IMR-90 (cell line): ENCODE data around the gene ABO. TPM values are rescaled to one million over a fixed set of nuclear protein-coding genes. Genes with fewer than 3 reads are reported as not detected.

Experiments used
- ATAC-seq: fragments of 200-7000 bp; cut with Tn5 transposase; 2 replicates; pipeline ENCODE4 v1.9.1; 2020; ENCODE audit warnings: low read depth, mild to moderate bottlenecking, moderate library complexity
- BruUV-seq: library from RNA; stranded (reverse); fragments of 400-500 nt; replicated peaks from 2 replicates; lab custom pipeline; 2021; lab: Mats Ljungman, UMichigan
- CTCF ChIA-PET: fragments of 300-600 bp; formaldehyde crosslinking; extraction: SDS; loops from one replicate; lab custom pipeline; 2021; ENCODE audit warnings: antibody characterized with exemption; lab: Yijun Ruan, JAX
- POLR2A ChIA-PET: fragments of 300-600 bp; sonication (Branson Sonifier 250); formaldehyde crosslinking; loops from one replicate; lab custom pipeline; 2022; ENCODE audit warnings: antibody characterized with exemption; ENCODE audit not compliant: unreplicated experiment; lab: Charles Lee
- DNase-seq: peaks from one replicate; pipeline ENCODE4 v3.0.0; 2013
- H2AFZ ChIP-seq: replicated peaks from 2 replicates; pipeline ENCODE3; 2013; ENCODE audit warnings: low read length, mild to moderate bottlenecking; ENCODE audit not compliant: poor library complexity
- H2AK5ac ChIP-seq: 2 replicates; pipeline ENCODE4 v1.6.1; 2013; ENCODE audit warnings: low read depth, low read length, inconsistent platforms
- H2AK9ac ChIP-seq: replicated peaks from 2 replicates; pipeline ENCODE3; 2013; ENCODE audit warnings: mild to moderate bottlenecking, low read depth, low read length, moderate library complexity; ENCODE audit not compliant: poor library complexity
- H2BK120ac ChIP-seq: 2 replicates; pipeline ENCODE4 v1.6.1; 2013; ENCODE audit warnings: low read depth, low read length, inconsistent platforms
- H2BK15ac ChIP-seq: 3 replicates; pipeline ENCODE4 v1.6.1; 2013; ENCODE audit warnings: low read depth, low read length, inconsistent platforms
- H2BK20ac ChIP-seq: 2 replicates; pipeline ENCODE4 v1.6.1; 2013; ENCODE audit warnings: low read depth, mild to moderate bottlenecking, inconsistent platforms, low read length, moderate library complexity
- H2BK5ac ChIP-seq: 2 replicates; pipeline ENCODE4 v1.6.1; 2013; ENCODE audit warnings: mild to moderate bottlenecking, low read depth, low read length, inconsistent platforms; ENCODE audit not compliant: poor library complexity, severe bottlenecking
- H3K14ac ChIP-seq: replicated peaks from 2 replicates; pipeline ENCODE4 v1.6.1; 2013; ENCODE audit warnings: low read depth, low read length, inconsistent platforms
- H3K18ac ChIP-seq: 2 replicates; pipeline ENCODE4 v1.6.1; 2013; ENCODE audit warnings: low read depth, low read length, control low read depth
- H3K23ac ChIP-seq: 2 replicates; pipeline ENCODE4 v1.6.1; 2013; ENCODE audit warnings: low read depth, low read length, inconsistent platforms
- H3K27ac ChIP-seq: 2 replicates; pipeline ENCODE4 v1.5.1; 2013; ENCODE audit warnings: mild to moderate bottlenecking, control low read depth, low read length; ENCODE audit not compliant: insufficient read depth
- H3K27me3 ChIP-seq: 2 replicates; pipeline ENCODE4 v1.6.1; 2013; ENCODE audit warnings: low read length; ENCODE audit not compliant: control insufficient read depth, insufficient read depth
- H3K36me3 ChIP-seq: 2 replicates; pipeline ENCODE4 v1.6.1; 2013; ENCODE audit warnings: low read length, mixed read lengths; ENCODE audit not compliant: control insufficient read depth, insufficient read depth
- H3K4ac ChIP-seq: 2 replicates; pipeline ENCODE4 v1.6.1; 2013; ENCODE audit warnings: low read depth, low read length, inconsistent platforms
- H3K4me1 ChIP-seq: 2 replicates; pipeline ENCODE4 v1.6.1; 2013; ENCODE audit warnings: low read length, mixed read lengths; ENCODE audit not compliant: control insufficient read depth, insufficient read depth
- H3K4me2 ChIP-seq: 2 replicates; pipeline ENCODE4 v1.6.1; 2013; ENCODE audit warnings: low read depth, mild to moderate bottlenecking, control low read depth, low read length, moderate library complexity
- H3K4me3 ChIP-seq: 2 replicates; pipeline ENCODE4 v1.5.1; 2013; ENCODE audit warnings: low read depth, mild to moderate bottlenecking, control low read depth, low read length, moderate library complexity; ENCODE audit not compliant: insufficient read depth
- H3K56ac ChIP-seq: 2 replicates; pipeline ENCODE4 v1.6.1; 2013; ENCODE audit warnings: low read length, inconsistent platforms; ENCODE audit not compliant: insufficient read depth; ENCODE audit errors: extremely low read depth
- H3K79me1 ChIP-seq, 2 experiments: 2 replicates each; pipeline ENCODE4 v1.6.1; 2013; ENCODE audit warnings: low read length in 2 of 2, inconsistent platforms in 1 of 2, low read depth in 1 of 2
- H3K9ac ChIP-seq: 2 replicates; pipeline ENCODE4 v1.6.1; 2013; ENCODE audit warnings: low read depth, low read length, control low read depth
- H3K9me1 ChIP-seq: 2 replicates; pipeline ENCODE4 v1.6.1; 2013; ENCODE audit warnings: low read length, inconsistent platforms; ENCODE audit not compliant: insufficient read depth
- H3K9me3 ChIP-seq: 2 replicates; pipeline ENCODE4 v1.6.1; 2013; ENCODE audit warnings: low read length; ENCODE audit not compliant: control insufficient read depth, insufficient read depth
- H4K20me1 ChIP-seq: 2 replicates; pipeline ENCODE4 v1.6.1; 2013; ENCODE audit warnings: low read length, inconsistent platforms; ENCODE audit not compliant: insufficient read depth
- H4K5ac ChIP-seq: 2 replicates; pipeline ENCODE4 v1.6.1; 2013; ENCODE audit warnings: mild to moderate bottlenecking, low read depth, low read length, control low read depth
- H4K8ac ChIP-seq, 2 experiments: 2 replicates each; pipeline ENCODE4 v1.6.1; 2013; ENCODE audit warnings: low read depth in 2 of 2, low read length in 2 of 2, control low read depth in 1 of 2, inconsistent platforms in 1 of 2
- H4K91ac ChIP-seq: 2 replicates; pipeline ENCODE4 v1.6.1; 2013; ENCODE audit warnings: low read depth, low read length, inconsistent platforms; ENCODE audit not compliant: insufficient read depth
- CEBPB ChIP-seq: IDR thresholded peaks from 2 replicates; pipeline ENCODE4 v1.6.1; 2012; ENCODE audit warnings: low read depth, low read length, improper control_type of control experiment
- CHD1 ChIP-seq: IDR thresholded peaks from 2 replicates; pipeline ENCODE4 v1.6.1; 2012; ENCODE audit warnings: low read depth, low read length, improper control_type of control experiment
- ELK1 ChIP-seq: fragments of 150-350 bp; IDR thresholded peaks from 2 replicates; pipeline ENCODE4 v1.6.1; 2016; ENCODE audit warnings: low read depth, mild to moderate bottlenecking, low read length, moderate library complexity, borderline replicate concordance
- FOS ChIP-seq: fragments of 150-350 bp; IDR thresholded peaks from 2 replicates; pipeline ENCODE4 v1.6.1; 2016; ENCODE audit warnings: low read depth, low read length
- MAFK ChIP-seq: IDR thresholded peaks from 2 replicates; pipeline ENCODE4 v1.6.1; 2012; ENCODE audit warnings: low read depth, low read length, improper control_type of control experiment
- MXI1 ChIP-seq: IDR thresholded peaks from 2 replicates; pipeline ENCODE4 v1.6.1; 2012; ENCODE audit warnings: low read depth, mild to moderate bottlenecking, low read length, moderate library complexity, borderline replicate concordance
- RCOR1 ChIP-seq: IDR thresholded peaks from 2 replicates; pipeline ENCODE4 v1.6.1; 2012; ENCODE audit warnings: mild to moderate bottlenecking, low read length, improper control_type of control experiment; ENCODE audit not compliant: insufficient replicate concordance
- WGBS, 2 experiments: methylation state at CpG; one replicate each; pipeline versions ENCODE4 v1.1.5 to v1.1.7; 2013; ENCODE audit warnings: missing lambda C conversion rate in 2 of 2; ENCODE audit not compliant: insufficient read length in 1 of 2; ENCODE audit errors: extremely low coverage in 2 of 2; 5-methylcytosine and 5-hydroxymethylcytosine counted together
- dilution Hi-C: fragments of 300-500 bp; cut with HindIII; formaldehyde crosslinking; loops from one replicate; pipeline ENCODE4 v1.14.3; 2018; ENCODE audit warnings: low sequenced_read_pairs; ENCODE audit not compliant: unreplicated experiment
- in situ Hi-C: fragments of 300-500 bp; cut with MboI; formaldehyde crosslinking; loops from 3 replicates; pipeline ENCODE4 v1.14.3; 2019; ENCODE audit warnings: low sequenced_read_pairs, inconsistent platforms, mixed read lengths
- intact Hi-C: fragments of 100-400 bp; cut with micrococcal nuclease; formaldehyde crosslinking; loops from 2 replicates; pipeline ENCODE4 v1.10.0; 2022
- polyA plus RNA-seq, 3 experiments: library from polyadenylated mRNA; depleted of rRNA; stranded (reverse); fragments of >200 nt; gene quantifications; 2 replicates each; pipeline ENCODE4 v1.2.3, GENCODE V29; 2012; ENCODE audit warnings: low replicate concordance in 1 of 3
- total RNA-seq: library from RNA; depleted of rRNA; stranded (reverse); fragments of >200 nt; gene quantifications from 2 replicates; pipeline ENCODE4 v1.2.3, GENCODE V29; 2012
- TF ChIP-seq, protein P1 (sequence below): conservative IDR thresholded peaks from 2 replicates; pipeline ENCODE4 v1.5.1; 2012; ENCODE audit warnings: mild to moderate bottlenecking, low read depth, low read length, improper control_type of control experiment

The ABO gene
- total and polyA plus RNA-seq, 2 of the 4 experiments (the other 2 are of a cell fraction), result not detected

GRCh38 chr9:133320421-133320881, 45.5 kb upstream of the ABO start:
- ATAC-seq (no peak), DNase-seq (no peak)
- Histone ChIP-seq H2BK20ac (no peak overlapping the region), H3K56ac (no peak overlapping the region), H2AFZ (no peak overlapping the region), H2AK9ac (no peak overlapping the region), H2AK5ac (no peak overlapping the region), H4K91ac (no peak overlapping the region), H2BK120ac (no peak overlapping the region), H3K9me3 (no peaks in the 10 kb centered on the region), H3K18ac (no peak overlapping the region), H3K4me2 (no peak overlapping the region), H3K4me3 (no peak overlapping the region), H2BK5ac (no peak overlapping the region), H3K4me1 (no peaks in the 10 kb centered on the region), H3K36me3 (no peaks in the 10 kb centered on the region), H3K23ac (no peak overlapping the region), H3K9me1 (no peaks in the 10 kb centered on the region), H4K8ac (no peak overlapping the region), H3K27ac (no peak overlapping the region), H3K4ac (no peak overlapping the region), H3K9ac (no peak overlapping the region), H3K14ac (no peak overlapping the region), H4K20me1 (no peaks in the 10 kb centered on the region), H3K79me1 (no peaks in the 10 kb centered on the region), H2BK15ac (no peak overlapping the region), H4K5ac (no peak overlapping the region), H3K27me3 (peaks cover 21% of the 10 kb centered on the region)
- POLR2A ChIA-PET, result no interaction called here
- in situ Hi-C loops (no loop called here), intact Hi-C loops (no loop called here), dilution Hi-C loops (no loop called here)
- TF ChIP-seq RCOR1 (no peak), MXI1 (no peak), CEBPB (no peak), ELK1 (no peak), MAFK (no peak), CHD1 (no peak), FOS (no peak)
- TF ChIP-seq, protein P1, sequence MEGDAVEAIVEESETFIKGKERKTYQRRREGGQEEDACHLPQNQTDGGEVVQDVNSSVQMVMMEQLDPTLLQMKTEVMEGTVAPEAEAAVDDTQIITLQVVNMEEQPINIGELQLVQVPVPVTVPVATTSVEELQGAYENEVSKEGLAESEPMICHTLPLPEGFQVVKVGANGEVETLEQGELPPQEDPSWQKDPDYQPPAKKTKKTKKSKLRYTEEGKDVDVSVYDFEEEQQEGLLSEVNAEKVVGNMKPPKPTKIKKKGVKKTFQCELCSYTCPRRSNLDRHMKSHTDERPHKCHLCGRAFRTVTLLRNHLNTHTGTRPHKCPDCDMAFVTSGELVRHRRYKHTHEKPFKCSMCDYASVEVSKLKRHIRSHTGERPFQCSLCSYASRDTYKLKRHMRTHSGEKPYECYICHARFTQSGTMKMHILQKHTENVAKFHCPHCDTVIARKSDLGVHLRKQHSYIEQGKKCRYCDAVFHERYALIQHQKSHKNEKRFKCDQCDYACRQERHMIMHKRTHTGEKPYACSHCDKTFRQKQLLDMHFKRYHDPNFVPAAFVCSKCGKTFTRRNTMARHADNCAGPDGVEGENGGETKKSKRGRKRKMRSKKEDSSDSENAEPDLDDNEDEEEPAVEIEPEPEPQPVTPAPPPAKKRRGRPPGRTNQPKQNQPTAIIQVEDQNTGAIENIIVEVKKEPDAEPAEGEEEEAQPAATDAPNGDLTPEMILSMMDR, result no peak
- BruUV-seq, result no TSS peak
- CTCF ChIA-PET, result interaction anchor here (0.9 kb wide), 1 partner anchor 10 kb away, joined by 4 read pairs; no protein-coding TSS in a partner anchor
- 63% methylated on average over 9 of the region's 13 CpGs; no CpG with 5 or more reads in 1 of the 2 experiments for WGBS, 2 experiments
